CD14-positive monocyte (primary cell): Measurements from ENCODE around the gene STAT3. TPM values are rescaled to one million over a fixed set of nuclear protein-coding genes. Genes with fewer than 3 reads are reported as not detected.
A peak's percentile ranks its signal among the peaks of the same experiment; 100 is the strongest.

Source experiments
- DNase-seq, 3 donors: peaks; one replicate each; pipeline ENCODE4 v3.0.0-alpha.2; 2011 to 2022
- H2AFZ ChIP-seq: 2 replicates; pipeline ENCODE4 v1.6.0; 2012; ENCODE audit warnings: mild to moderate bottlenecking, low read depth, low read length, inconsistent platforms; ENCODE audit not compliant: insufficient read depth, poor library complexity, severe bottlenecking
- H3K27ac ChIP-seq, 2 donors: 1 replicate in 1 of 2; 2 replicates in 1 of 2; pipeline ENCODE4 v1.5.1; 2012 to 2013; ENCODE audit warnings: low read length in 2 of 2, control low read depth in 1 of 2, inconsistent platforms in 1 of 2, low read depth in 1 of 2, mild to moderate bottlenecking in 1 of 2
- H3K27me3 ChIP-seq, 2 donors: one replicate each; pipeline versions ENCODE4 v1.6.0 to v1.6.1; 2011 to 2013; ENCODE audit warnings: low read length in 2 of 2; ENCODE audit not compliant: control insufficient read depth in 2 of 2, insufficient read depth in 2 of 2
- H3K36me3 ChIP-seq, 2 donors: replicated peaks in 1 of 2; 1 replicate in 1 of 2; 2 replicates in 1 of 2; pipeline versions ENCODE4 v1.5.1 to v1.6.1; 2012 to 2013; ENCODE audit warnings: low read length in 2 of 2, control low read depth in 1 of 2, inconsistent platforms in 1 of 2, mild to moderate bottlenecking in 1 of 2; ENCODE audit not compliant: insufficient read depth in 2 of 2, control insufficient read depth in 1 of 2
- H3K4me1 ChIP-seq, 2 donors: 1 replicate in 1 of 2; 2 replicates in 1 of 2; pipeline versions ENCODE4 v1.5.1 to v1.6.1; 2012 to 2013; ENCODE audit warnings: low read length in 2 of 2, control low read depth in 1 of 2, inconsistent platforms in 1 of 2, mild to moderate bottlenecking in 1 of 2, moderate library complexity in 1 of 2; ENCODE audit not compliant: insufficient read depth in 2 of 2, control insufficient read depth in 1 of 2
- H3K4me2 ChIP-seq: replicated peaks from 2 replicates; pipeline ENCODE3; 2012; ENCODE audit warnings: low read length, moderate library complexity, mild to moderate bottlenecking; ENCODE audit not compliant: poor library complexity, severe bottlenecking; ENCODE audit errors: extremely low read depth
- H3K4me3 ChIP-seq, 3 experiments: fragments of 200-600 bp in 1 of 3; sonication (generic) in 1 of 3; replicated peaks in 1 of 3; 1 replicate in 2 of 3; 2 replicates in 1 of 3; pipeline ENCODE4 v1.5.1; 2011 to 2013; ENCODE audit warnings: low read length in 3 of 3, mild to moderate bottlenecking in 3 of 3, control low read depth in 2 of 3, low read depth in 2 of 3, inconsistent platforms in 1 of 3, moderate library complexity in 1 of 3
- H3K79me2 ChIP-seq: 2 replicates; pipeline ENCODE4 v1.6.0; 2012; ENCODE audit warnings: mild to moderate bottlenecking, control low read depth, inconsistent platforms, low read length, moderate library complexity; ENCODE audit not compliant: insufficient read depth
- H3K9ac ChIP-seq: 2 replicates; pipeline ENCODE4 v1.6.0; 2017; ENCODE audit warnings: low read length, mild to moderate bottlenecking; ENCODE audit not compliant: insufficient read depth, poor library complexity, severe bottlenecking
- H3K9me3 ChIP-seq, 2 donors: replicated peaks in 1 of 2; 1 replicate in 1 of 2; 2 replicates in 1 of 2; pipeline versions ENCODE4 v1.5.1 to v1.6.1; 2012 to 2013; ENCODE audit warnings: low read length in 2 of 2, control low read depth in 1 of 2; ENCODE audit not compliant: control insufficient read depth in 1 of 2, insufficient read depth in 1 of 2
- H4K20me1 ChIP-seq: 2 replicates; pipeline ENCODE4 v1.6.0; 2012; ENCODE audit warnings: mild to moderate bottlenecking, low read length, control low read depth, moderate library complexity; ENCODE audit not compliant: insufficient read depth
- H3K27ac Mint-ChIP-seq, 7 donors: one replicate each; pipeline ENCODE4 v1.8.0; 2020; ENCODE audit warnings: mild to moderate bottlenecking in 7 of 7, mixed read lengths in 7 of 7, moderate library complexity in 6 of 7, inconsistent platforms in 2 of 7
- H3K27me3 Mint-ChIP-seq, 3 donors: one replicate each; pipeline ENCODE4 v1.8.0; 2021 to 2022; ENCODE audit warnings: low read depth in 3 of 3, mild to moderate bottlenecking in 3 of 3, mixed read lengths in 3 of 3, moderate library complexity in 3 of 3, inconsistent platforms in 1 of 3
- H3K36me3 Mint-ChIP-seq, 2 donors: one replicate each; pipeline ENCODE4 v1.8.0; 2020; ENCODE audit warnings: mixed read lengths in 2 of 2, inconsistent platforms in 1 of 2, mild to moderate bottlenecking in 1 of 2
- H3K4me1 Mint-ChIP-seq: one replicate; pipeline ENCODE4 v1.8.0; 2020; ENCODE audit warnings: mild to moderate bottlenecking, mixed read lengths
- H3K4me3 Mint-ChIP-seq, 2 donors: one replicate each; pipeline ENCODE4 v1.8.0; 2020; ENCODE audit warnings: mild to moderate bottlenecking in 2 of 2, mixed read lengths in 2 of 2, moderate library complexity in 1 of 2
- H3K9me3 Mint-ChIP-seq, 7 donors: one replicate each; pipeline ENCODE4 v1.8.0; 2020 to 2022; ENCODE audit warnings: mixed read lengths in 7 of 7, mild to moderate bottlenecking in 6 of 7, moderate library complexity in 6 of 7, inconsistent platforms in 2 of 7
- WGBS: methylation state at CpG from one replicate; pipeline ENCODE4 v1.1.5; 2013; ENCODE audit warnings: missing lambda C conversion rate; ENCODE audit not compliant: insufficient coverage; 5-methylcytosine and 5-hydroxymethylcytosine counted together
- intact Hi-C, 2 donors: fragments of 100-400 bp; cut with micrococcal nuclease; formaldehyde crosslinking; loops; one replicate each; pipeline versions ENCODE4 v1.15.0 to v1.15.1; 2023
- polyA plus RNA-seq, 3 donors: library from polyadenylated mRNA; depleted of rRNA in 1 of 3; unstranded in 2 of 3; stranded (reverse) in 1 of 3; fragments of 300-500 nt in 2 of 3; fragments of >200 nt in 1 of 3; fragmentation: Illumina TruSeq in 2 of 3; gene quantifications; 1 replicate in 2 of 3; 2 replicates in 1 of 3; pipeline ENCODE4 v1.2.3, GENCODE V29; 2012 to 2021
- TF ChIP-seq, protein P1 (sequence below): fragments of 200-600 bp; IDR thresholded peaks from one replicate; pipeline ENCODE4 v1.8.0; 2022; ENCODE audit warnings: antibody characterized with exemption, mild to moderate bottlenecking

The STAT3 gene
- polyA plus RNA-seq, 3 donors = 73.0 to 155 (median 110) TPM

DNA sequence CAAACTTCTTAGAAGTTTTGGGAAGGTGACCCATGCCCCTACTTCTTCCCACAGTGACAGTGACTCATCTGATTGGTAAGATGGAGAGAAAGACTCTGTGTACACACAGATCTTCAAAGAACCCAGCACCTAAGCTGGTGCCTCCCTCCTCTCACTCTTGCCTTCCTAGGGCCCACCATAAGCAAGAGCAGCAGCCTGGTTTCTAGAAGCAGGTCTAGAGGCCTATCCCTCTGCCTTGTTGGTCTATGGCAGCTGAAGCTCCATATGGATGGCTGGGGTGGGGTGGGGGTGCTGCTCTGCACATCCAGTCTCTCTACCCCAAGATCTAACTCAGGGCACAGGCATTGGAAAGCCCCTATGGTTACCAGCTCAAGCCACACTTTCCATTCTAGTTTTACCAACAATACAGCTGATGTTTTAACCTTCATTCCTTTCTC lies 47.5 kb downstream of the STAT3 start:
- Mint-ChIP-seq H3K27me3 (peaks cover 0 to 1% (median 0%) of the 10 kb centered on the region in 3 donors), H3K36me3 (peaks cover 76 to 88% of the 10 kb centered on the region in 2 donors), H3K9me3 (no peaks in the 10 kb centered on the region), H3K27ac (peak overlapping the region in 4 of 7 donors; percentile 20 to 75 (median 54)), H3K4me3 (no peak overlapping the region), H3K4me1 (peaks cover 30% of the 10 kb centered on the region)
- Histone ChIP-seq H3K27me3 (no peaks in the 10 kb centered on the region), H3K27ac (peak overlapping the region in 1 of 2 donors; percentile 46), H3K9me3 (no peaks in the 10 kb centered on the region), H2AFZ (no peak overlapping the region), H3K4me2 (no peak overlapping the region), H3K36me3 (peaks cover 86 to 93% of the 10 kb centered on the region in 2 donors), H3K9ac (no peak overlapping the region), H3K4me3 (no peak overlapping the region), H4K20me1 (peaks cover 43% of the 10 kb centered on the region), H3K79me2 (peaks cover 6% of the 10 kb centered on the region), H3K4me1 (peaks cover 15 to 22% of the 10 kb centered on the region in 2 donors)
- TF ChIP-seq, protein P1, sequence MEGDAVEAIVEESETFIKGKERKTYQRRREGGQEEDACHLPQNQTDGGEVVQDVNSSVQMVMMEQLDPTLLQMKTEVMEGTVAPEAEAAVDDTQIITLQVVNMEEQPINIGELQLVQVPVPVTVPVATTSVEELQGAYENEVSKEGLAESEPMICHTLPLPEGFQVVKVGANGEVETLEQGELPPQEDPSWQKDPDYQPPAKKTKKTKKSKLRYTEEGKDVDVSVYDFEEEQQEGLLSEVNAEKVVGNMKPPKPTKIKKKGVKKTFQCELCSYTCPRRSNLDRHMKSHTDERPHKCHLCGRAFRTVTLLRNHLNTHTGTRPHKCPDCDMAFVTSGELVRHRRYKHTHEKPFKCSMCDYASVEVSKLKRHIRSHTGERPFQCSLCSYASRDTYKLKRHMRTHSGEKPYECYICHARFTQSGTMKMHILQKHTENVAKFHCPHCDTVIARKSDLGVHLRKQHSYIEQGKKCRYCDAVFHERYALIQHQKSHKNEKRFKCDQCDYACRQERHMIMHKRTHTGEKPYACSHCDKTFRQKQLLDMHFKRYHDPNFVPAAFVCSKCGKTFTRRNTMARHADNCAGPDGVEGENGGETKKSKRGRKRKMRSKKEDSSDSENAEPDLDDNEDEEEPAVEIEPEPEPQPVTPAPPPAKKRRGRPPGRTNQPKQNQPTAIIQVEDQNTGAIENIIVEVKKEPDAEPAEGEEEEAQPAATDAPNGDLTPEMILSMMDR = no peak
- no peak for DNase-seq
- intact Hi-C loops = no loop called here

- Histone ChIP-seq H3K27me3 (no peaks in the 10 kb centered on the region), H3K4me3 (no peak overlapping the region), H3K4me2 (no peak overlapping the region), H3K27ac (peak overlapping the region; percentile 36 to 70), H2AFZ (no peak overlapping the region), H3K9me3 (no peaks in the 10 kb centered on the region), H3K36me3 (peaks cover 87 to 94% of the 10 kb centered on the region in 2 donors), H4K20me1 (peaks cover 35% of the 10 kb centered on the region), H3K79me2 (peaks cover 6% of the 10 kb centered on the region), H3K4me1 (peaks cover 12 to 18% of the 10 kb centered on the region in 2 donors), H3K9ac (peak overlapping the region; percentile 15)
- H3K4me1 Mint-ChIP-seq = peaks cover 26% of the 10 kb centered on the region
- WGBS = 83% methylated on average over 2 of the region's 5 CpGs
- H3K4me3 Mint-ChIP-seq = no peak overlapping the region
- TF ChIP-seq, protein P1 = no peak
- intact Hi-C loops = loop anchor here in 1 of 2 donors (5.0 kb wide), 1 partner anchor 48 kb away; the partner anchor contains the start of gene STAT3
- H3K9me3 Mint-ChIP-seq = no peaks in the 10 kb centered on the region
- peak overlapping the region in 5 of 7 donors; percentile 26 to 58 (median 57) for H3K27ac Mint-ChIP-seq
- no peak for DNase-seq
- H3K36me3 Mint-ChIP-seq = peaks cover 75 to 88% of the 10 kb centered on the region in 2 donors
- H3K27me3 Mint-ChIP-seq = peaks cover 0 to 1% (median 0%) of the 10 kb centered on the region in 3 donors
These were observed 49.0 kb downstream of the STAT3 start for GRCh38 chr17:42339221-42339620.
